Ascending aorta (tissue), 2 donors: ENCODE data around the gene ADH1B. TPM values are rescaled to one million over a fixed set of nuclear protein-coding genes. Genes with fewer than 3 reads are reported as not detected.
"Not testable (repeated sequence)": the region's sequence is repeated elsewhere in the genome, so short reads cannot be mapped to it uniquely, and the experiment has no call there.

Experiments
- DNase-seq, 2 donors: peaks; one replicate each; pipeline ENCODE4 v3.0.0-alpha.2; 2019; ENCODE audit warnings: low spot score in 2 of 2
- H3K27ac ChIP-seq, 2 donors: fragments of 200-600 bp; sonication (generic); one replicate each; pipeline ENCODE4 v1.5.1; 2016 to 2017; ENCODE audit warnings: mild to moderate bottlenecking in 1 of 2
- H3K27me3 ChIP-seq: fragments of 200-600 bp; sonication (generic); one replicate; pipeline ENCODE4 v1.5.1; 2017
- H3K36me3 ChIP-seq, 2 donors: fragments of 200-600 bp; sonication (generic); one replicate each; pipeline ENCODE4 v1.5.1; 2016
- H3K4me1 ChIP-seq, 2 donors: fragments of 200-600 bp; sonication (generic); one replicate each; pipeline ENCODE4 v1.5.1; 2016 to 2017; ENCODE audit warnings: mild to moderate bottlenecking in 1 of 2
- H3K4me3 ChIP-seq, 2 donors: fragments of 200-600 bp; sonication (generic); one replicate each; pipeline ENCODE4 v1.5.1; 2016 to 2017; ENCODE audit warnings: mild to moderate bottlenecking in 1 of 2
- H3K9me3 ChIP-seq, 2 donors: fragments of 200-600 bp; sonication (generic); one replicate each; pipeline ENCODE4 v1.5.1; 2016
- CTCF ChIP-seq, 3 experiments: fragments of 200-600 bp in 2 of 3; fragments of 450-650 bp in 1 of 3; sonication (generic) in 2 of 3; IDR thresholded peaks; one replicate each; pipeline ENCODE4 v1.5.1; 2016 to 2019; ENCODE audit warnings: antibody characterized with exemption in 3 of 3, mild to moderate bottlenecking in 1 of 3, moderate library complexity in 1 of 3
- intact Hi-C: fragments of 100-400 bp; cut with DNase I; formaldehyde crosslinking; loops from one replicate; pipeline ENCODE4 v1.15.1; 2023
- total RNA-seq: library from RNA; depleted of rRNA; stranded (reverse); fragments of >200 nt; gene quantifications from one replicate; pipeline ENCODE4 v1.1.0, GENCODE V29; 2016

Gene ADH1B
- total RNA-seq, 1 donor from 2014 or later: 650 TPM

- Histone ChIP-seq H3K9me3 (peaks cover 0 to 9% of the 10 kb centered on the region in 2 donors), H3K27ac (no peak overlapping the region), H3K4me3 (no peak overlapping the region), H3K36me3 (no peaks in the 10 kb centered on the region), H3K27me3 (no peaks in the 10 kb centered on the region), H3K4me1 (peaks cover 3 to 24% of the 10 kb centered on the region in 2 donors)
- intact Hi-C loops: no loop called here
- DNase-seq: no peak
- no peak for TF ChIP-seq CTCF (IDR thresholded peaks at IDR 0.05)
Observed at GRCh38 chr4:99359480-99360204, 38.4 kb upstream of the ADH1B start.

GRCh38 chr4:99357948-99358347 lies 36.7 kb upstream of the ADH1B start:
- H3K4me3 ChIP-seq: no peak overlapping the region
- H3K27me3 ChIP-seq: no peaks in the 10 kb centered on the region
- no peak for TF ChIP-seq CTCF (IDR thresholded peaks at IDR 0.05)
- DNase-seq: no peak
- H3K4me1 ChIP-seq: peaks cover 3 to 20% of the 10 kb centered on the region in 2 donors
- intact Hi-C loops: no loop called here
- H3K36me3 ChIP-seq: no peaks in the 10 kb centered on the region
- peak overlapping the region; percentile 52 to 69 for H3K27ac ChIP-seq
- H3K9me3 ChIP-seq: peaks cover 0 to 9% of the 10 kb centered on the region in 2 donors

GRCh38 chr4:99356992-99357391 lies 35.8 kb upstream of the ADH1B start:
- H3K4me1 ChIP-seq: peaks cover 3 to 16% of the 10 kb centered on the region in 2 donors
- no peak overlapping the region for H3K4me3 ChIP-seq
- no peaks in the 10 kb centered on the region for H3K36me3 ChIP-seq
- peaks cover 0 to 9% of the 10 kb centered on the region in 2 donors for H3K9me3 ChIP-seq
- no peak for DNase-seq
- no peak overlapping the region for H3K27ac ChIP-seq
- no peak for TF ChIP-seq CTCF (IDR thresholded peaks at IDR 0.05)
- no peaks in the 10 kb centered on the region for H3K27me3 ChIP-seq
- intact Hi-C loops: no loop called here

- intact Hi-C loops, DNase-seq, H3K4me3 ChIP-seq, H3K36me3 ChIP-seq, H3K9me3 ChIP-seq, H3K27me3 ChIP-seq, H3K27ac ChIP-seq: not testable (repeated sequence)
- H3K4me1 ChIP-seq: peaks cover 3 to 11% of the 10 kb centered on the region in 2 donors
Observed at GRCh38 chr4:99356149-99356548, 34.9 kb upstream of the ADH1B start.

- intact Hi-C loops: no loop called here
- Histone ChIP-seq H3K27ac (no peak within 1 kb of the TSS), H3K36me3 (no peaks in the 10 kb centered on the region), H3K4me1 (peaks cover 0 to under 1% of the 10 kb centered on the region in 2 donors), H3K4me3 (no peak within 1 kb of the TSS), H3K9me3 (peaks cover 0 to 8% of the 10 kb centered on the region in 2 donors), H3K27me3 (no peaks in the 10 kb centered on the region)
- no peak for TF ChIP-seq CTCF (IDR thresholded peaks at IDR 0.05)
- no peak for DNase-seq
Observed at GRCh38 chr4:99352602-99353537, 31.7 kb upstream of the ADH1B start, which contains the start of gene ADH1C. Gene ADH1C (minus strand): TSS chr4:99352746. CDS start chr4:99352675, 71 bp downstream.

- no peaks in the 10 kb centered on the region for H3K36me3 ChIP-seq
Observed at GRCh38 chr4:99351487-99351886, 30.3 kb upstream of the ADH1B start.

More at GRCh38 chr4:99351487-99351886, 30.3 kb upstream of the ADH1B start:
- no peak for TF ChIP-seq CTCF (IDR thresholded peaks at IDR 0.05)
- H3K9me3 ChIP-seq: peaks cover 0 to 3% of the 10 kb centered on the region in 2 donors
- H3K4me3 ChIP-seq: no peak overlapping the region
- H3K27me3 ChIP-seq: no peaks in the 10 kb centered on the region
- intact Hi-C loops: no loop called here
- DNase-seq: no peak
- no peak overlapping the region for H3K27ac ChIP-seq
- H3K4me1 ChIP-seq: no peaks in the 10 kb centered on the region
